ENCODE results near the gene LLPH.

DNA sequence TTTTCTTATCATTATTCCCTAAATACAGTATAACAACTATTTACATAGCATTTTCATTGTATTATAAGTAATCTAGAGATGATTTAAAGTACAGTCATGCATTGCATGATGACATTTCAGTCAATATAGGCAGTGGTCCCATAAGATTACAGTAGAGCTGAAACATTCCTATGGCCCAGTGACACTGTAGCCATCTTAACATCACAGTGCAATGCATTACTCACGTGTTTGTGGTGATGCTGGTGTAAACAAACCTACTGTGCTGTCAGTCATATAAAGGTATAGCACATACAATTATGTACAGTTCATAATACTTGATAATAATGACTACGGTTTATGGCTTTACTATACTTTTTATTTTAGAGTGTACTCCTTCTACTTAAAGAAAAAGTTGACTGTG lies 13.3 kb downstream of the LLPH start:
- TF ChIP-seq, protein P1, sequence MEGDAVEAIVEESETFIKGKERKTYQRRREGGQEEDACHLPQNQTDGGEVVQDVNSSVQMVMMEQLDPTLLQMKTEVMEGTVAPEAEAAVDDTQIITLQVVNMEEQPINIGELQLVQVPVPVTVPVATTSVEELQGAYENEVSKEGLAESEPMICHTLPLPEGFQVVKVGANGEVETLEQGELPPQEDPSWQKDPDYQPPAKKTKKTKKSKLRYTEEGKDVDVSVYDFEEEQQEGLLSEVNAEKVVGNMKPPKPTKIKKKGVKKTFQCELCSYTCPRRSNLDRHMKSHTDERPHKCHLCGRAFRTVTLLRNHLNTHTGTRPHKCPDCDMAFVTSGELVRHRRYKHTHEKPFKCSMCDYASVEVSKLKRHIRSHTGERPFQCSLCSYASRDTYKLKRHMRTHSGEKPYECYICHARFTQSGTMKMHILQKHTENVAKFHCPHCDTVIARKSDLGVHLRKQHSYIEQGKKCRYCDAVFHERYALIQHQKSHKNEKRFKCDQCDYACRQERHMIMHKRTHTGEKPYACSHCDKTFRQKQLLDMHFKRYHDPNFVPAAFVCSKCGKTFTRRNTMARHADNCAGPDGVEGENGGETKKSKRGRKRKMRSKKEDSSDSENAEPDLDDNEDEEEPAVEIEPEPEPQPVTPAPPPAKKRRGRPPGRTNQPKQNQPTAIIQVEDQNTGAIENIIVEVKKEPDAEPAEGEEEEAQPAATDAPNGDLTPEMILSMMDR (IDR thresholded peaks at IDR 0.05), result no peak
- no peak for TF ChIP-seq POLR2A (IDR thresholded peaks at IDR 0.05)
- TF ChIP-seq EP300 (IDR thresholded peaks at IDR 0.05), result no peak
